ENCODE data around the gene ACBD4.

The ACBD4 gene

GRCh38 chr17:45135192-45135977, at the start of gene ACBD4:
TSS of gene ACBD4 (plus strand) at chr17:45135687. CDS start at chr17:45136145, 458 bp downstream.
- peak; percentile 91 for DNase-seq

- DNase-seq = no peak
These were observed 49.1 kb upstream of the ACBD4 start for GRCh38 chr17:45086391-45086790.

GRCh38 chr17:45086865-45087503, 48.5 kb upstream of the ACBD4 start:
- DNase-seq = no peak

GRCh38 chr17:45087504-45087975, 47.9 kb upstream of the ACBD4 start:
- no peak for DNase-seq

GRCh38 chr17:45087978-45088377, 47.5 kb upstream of the ACBD4 start:
- no peak for DNase-seq

GRCh38 chr17:45088741-45089140, 46.7 kb upstream of the ACBD4 start:
- DNase-seq = no peak

GRCh38 chr17:45090711-45091110, 44.8 kb upstream of the ACBD4 start:
- DNase-seq = no peak

GRCh38 chr17:45091778-45092425, 43.6 kb upstream of the ACBD4 start:
- DNase-seq = no peak

- DNase-seq = no peak
These were observed 42.5 kb upstream of the ACBD4 start for GRCh38 chr17:45092911-45093430.

GRCh38 chr17:45093444-45094110, 41.9 kb upstream of the ACBD4 start:
- DNase-seq = no peak

- no peak for DNase-seq
These were observed 39.3 kb upstream of the ACBD4 start for GRCh38 chr17:45096141-45096540.

- no peak for DNase-seq
These were observed 38.6 kb upstream of the ACBD4 start for GRCh38 chr17:45096926-45097325.

- no peak for DNase-seq
These were observed 37.2 kb upstream of the ACBD4 start for GRCh38 chr17:45098081-45098868.

- DNase-seq = peak; percentile 66
These were observed 36.4 kb upstream of the ACBD4 start for GRCh38 chr17:45098869-45099616.

GRCh38 chr17:45101546-45101882, 34.0 kb upstream of the ACBD4 start:
- no peak for DNase-seq

GRCh38 chr17:45101883-45102811, 33.3 kb upstream of the ACBD4 start:
- DNase-seq = no peak

GRCh38 chr17:45102856-45103255, 32.6 kb upstream of the ACBD4 start:
- DNase-seq = no peak

- no peak for DNase-seq
These were observed 32.2 kb upstream of the ACBD4 start for GRCh38 chr17:45103269-45103795.

- no peak for DNase-seq
These were observed 31.5 kb upstream of the ACBD4 start for GRCh38 chr17:45104029-45104428.

- no peak for DNase-seq
These were observed 31.0 kb upstream of the ACBD4 start for GRCh38 chr17:45104497-45104896.

All from NCI-H748 treated with DMSO at 0.1 percent for 48 hours (cell line).